Measurements from ENCODE around the gene KAT2B.

Gene KAT2B

GRCh38 chr3:20079621-20080020 is 39.4 kb downstream of the KAT2B start:
- H3K36me3 ChIP-seq (ENCODE audit: control insufficient read depth, insufficient read depth, low read length), result no peaks in the 10 kb centered on the region
- H3K27me3 ChIP-seq (ENCODE audit: insufficient read depth, low read length, poor library complexity), result no peaks in the 10 kb centered on the region
- no peak overlapping the region for H3K4ac ChIP-seq (ENCODE audit: low read depth, low read length)
- no peaks in the 10 kb centered on the region for H3K79me2 ChIP-seq (ENCODE audit: control insufficient read depth, insufficient read depth, low read length)
- no peak overlapping the region for H3K23ac ChIP-seq (ENCODE audit: low read length)
- H3K56ac ChIP-seq (ENCODE audit: low read length), result no peak overlapping the region
- no CpG with 5 or more reads among the region's 5 CpGs for WGBS (ENCODE audit: extremely low coverage, insufficient coverage, low lambda C conversion rate)
- H3K18ac ChIP-seq (ENCODE audit: low read length), result no peak overlapping the region
- no peak overlapping the region for H3K4me3 ChIP-seq (ENCODE audit: low read length)
- H3K4me2 ChIP-seq (ENCODE audit: low read length), result no peak overlapping the region
- no peak for DNase-seq
- no peak overlapping the region for H2AK5ac ChIP-seq (ENCODE audit: low read length)
- H3K27ac ChIP-seq (ENCODE audit: low read depth, low read length), result no peak overlapping the region
- H3K4me1 ChIP-seq (ENCODE audit: control insufficient read depth, low read depth, low read length), result no peaks in the 10 kb centered on the region
- H4K8ac ChIP-seq (ENCODE audit: low read depth, low read length), result no peak overlapping the region
- no peak overlapping the region for H4K5ac ChIP-seq (ENCODE audit: low read length)
- H2BK5ac ChIP-seq (ENCODE audit: low read length), result no peak overlapping the region
- H2BK15ac ChIP-seq (replicated peaks; ENCODE audit: low read depth), result no peak overlapping the region
- no peak overlapping the region for H2BK120ac ChIP-seq (ENCODE audit: low read depth, low read length)
- no peaks in the 10 kb centered on the region for H3K79me1 ChIP-seq (ENCODE audit: low read length)
- H3K9ac ChIP-seq (ENCODE audit: low read length), result no peak overlapping the region

DNA sequence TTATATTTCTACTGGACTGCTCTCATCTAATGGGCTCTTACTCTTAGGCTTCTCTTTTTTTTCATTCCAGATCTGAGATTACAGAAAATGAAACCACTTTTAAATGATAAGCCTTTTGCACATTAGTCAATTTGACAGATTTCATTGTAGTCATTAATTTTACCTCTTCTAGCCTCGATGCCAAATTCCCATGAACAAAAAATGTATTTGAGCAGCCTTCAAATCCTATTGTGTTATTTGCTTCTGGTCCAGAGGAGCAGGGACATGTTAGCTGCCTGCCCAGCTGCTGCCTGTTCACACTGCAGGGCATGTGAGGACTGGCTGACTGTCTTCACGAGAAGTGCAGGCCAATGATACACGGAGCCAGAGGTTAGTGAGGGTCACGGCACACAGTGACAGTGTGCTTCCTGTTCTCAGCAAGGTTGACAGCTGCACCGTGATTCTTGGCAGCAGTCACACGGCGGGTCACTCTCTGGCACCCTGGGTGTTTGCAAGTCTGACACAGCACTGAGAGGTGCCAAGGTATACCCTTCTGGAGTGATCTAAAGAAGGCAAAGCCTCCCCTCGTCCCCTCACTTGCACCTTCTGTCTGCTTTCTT is 40.8 kb downstream of the KAT2B start:
- Histone ChIP-seq H2BK15ac (replicated peaks; ENCODE audit: low read depth) (no peak overlapping the region), H3K4ac (ENCODE audit: low read depth, low read length) (no peak overlapping the region), H3K56ac (ENCODE audit: low read length) (no peak overlapping the region), H3K9ac (ENCODE audit: low read length) (no peak overlapping the region), H3K27me3 (ENCODE audit: insufficient read depth, low read length, poor library complexity) (no peaks in the 10 kb centered on the region), H3K36me3 (ENCODE audit: control insufficient read depth, insufficient read depth, low read length) (no peaks in the 10 kb centered on the region), H3K23ac (ENCODE audit: low read length) (no peak overlapping the region), H3K18ac (ENCODE audit: low read length) (no peak overlapping the region), H3K27ac (ENCODE audit: low read depth, low read length) (no peak overlapping the region), H3K4me1 (ENCODE audit: control insufficient read depth, low read depth, low read length) (no peaks in the 10 kb centered on the region), H2BK5ac (ENCODE audit: low read length) (no peak overlapping the region), H3K4me2 (ENCODE audit: low read length) (no peak overlapping the region), H3K79me2 (ENCODE audit: control insufficient read depth, insufficient read depth, low read length) (no peaks in the 10 kb centered on the region), H3K79me1 (ENCODE audit: low read length) (no peaks in the 10 kb centered on the region), H2AK5ac (ENCODE audit: low read length) (no peak overlapping the region), H3K4me3 (ENCODE audit: low read length) (no peak overlapping the region), H2BK120ac (ENCODE audit: low read depth, low read length) (no peak overlapping the region), H4K5ac (ENCODE audit: low read length) (no peak overlapping the region), H4K8ac (ENCODE audit: low read depth, low read length) (no peak overlapping the region)
- WGBS (ENCODE audit: extremely low coverage, insufficient coverage, low lambda C conversion rate), result no CpG with 5 or more reads among the region's 8 CpGs
- DNase-seq, result no peak

- Histone ChIP-seq H4K5ac (ENCODE audit: low read length) (no peak overlapping the region), H4K8ac (ENCODE audit: low read depth, low read length) (no peak overlapping the region), H3K4me3 (ENCODE audit: low read length) (no peak overlapping the region), H3K4me2 (ENCODE audit: low read length) (no peak overlapping the region), H3K4me1 (ENCODE audit: control insufficient read depth, low read depth, low read length) (no peaks in the 10 kb centered on the region), H3K36me3 (ENCODE audit: control insufficient read depth, insufficient read depth, low read length) (no peaks in the 10 kb centered on the region), H3K23ac (ENCODE audit: low read length) (no peak overlapping the region), H3K27me3 (ENCODE audit: insufficient read depth, low read length, poor library complexity) (no peaks in the 10 kb centered on the region), H2BK15ac (replicated peaks; ENCODE audit: low read depth) (no peak overlapping the region), H3K18ac (ENCODE audit: low read length) (no peak overlapping the region), H3K79me1 (ENCODE audit: low read length) (no peaks in the 10 kb centered on the region), H2BK120ac (ENCODE audit: low read depth, low read length) (no peak overlapping the region), H3K4ac (ENCODE audit: low read depth, low read length) (no peak overlapping the region), H3K27ac (ENCODE audit: low read depth, low read length) (no peak overlapping the region), H3K9ac (ENCODE audit: low read length) (no peak overlapping the region), H2BK5ac (ENCODE audit: low read length) (no peak overlapping the region), H3K56ac (ENCODE audit: low read length) (no peak overlapping the region), H2AK5ac (ENCODE audit: low read length) (no peak overlapping the region), H3K79me2 (ENCODE audit: control insufficient read depth, insufficient read depth, low read length) (no peaks in the 10 kb centered on the region)
- DNase-seq, result no peak
Measured at GRCh38 chr3:20083253-20083652, 43.0 kb downstream of the KAT2B start.

- DNase-seq, result no peak
- H4K5ac ChIP-seq (ENCODE audit: low read length), result no peak overlapping the region
- H3K18ac ChIP-seq (ENCODE audit: low read length), result no peak overlapping the region
- H3K79me2 ChIP-seq (ENCODE audit: control insufficient read depth, insufficient read depth, low read length), result no peaks in the 10 kb centered on the region
- no peak overlapping the region for H3K4me2 ChIP-seq (ENCODE audit: low read length)
- H3K4me3 ChIP-seq (ENCODE audit: low read length), result no peak overlapping the region
- WGBS (ENCODE audit: extremely low coverage, insufficient coverage, low lambda C conversion rate), result no CpG with 5 or more reads among the region's 2 CpGs
- no peak overlapping the region for H3K4ac ChIP-seq (ENCODE audit: low read depth, low read length)
- H3K9ac ChIP-seq (ENCODE audit: low read length), result no peak overlapping the region
- no peak overlapping the region for H2BK15ac ChIP-seq (replicated peaks; ENCODE audit: low read depth)
- no peak overlapping the region for H3K23ac ChIP-seq (ENCODE audit: low read length)
- no peak overlapping the region for H3K56ac ChIP-seq (ENCODE audit: low read length)
- H2AK5ac ChIP-seq (ENCODE audit: low read length), result no peak overlapping the region
- H3K27me3 ChIP-seq (ENCODE audit: insufficient read depth, low read length, poor library complexity), result no peaks in the 10 kb centered on the region
- H2BK5ac ChIP-seq (ENCODE audit: low read length), result no peak overlapping the region
- H3K27ac ChIP-seq (ENCODE audit: low read depth, low read length), result no peak overlapping the region
- no peaks in the 10 kb centered on the region for H3K79me1 ChIP-seq (ENCODE audit: low read length)
- no peak overlapping the region for H2BK120ac ChIP-seq (ENCODE audit: low read depth, low read length)
- H4K8ac ChIP-seq (ENCODE audit: low read depth, low read length), result no peak overlapping the region
- H3K4me1 ChIP-seq (ENCODE audit: control insufficient read depth, low read depth, low read length), result no peaks in the 10 kb centered on the region
- H3K36me3 ChIP-seq (ENCODE audit: control insufficient read depth, insufficient read depth, low read length), result no peaks in the 10 kb centered on the region
Measured at GRCh38 chr3:20083953-20084352, 43.7 kb downstream of the KAT2B start.

DNA sequence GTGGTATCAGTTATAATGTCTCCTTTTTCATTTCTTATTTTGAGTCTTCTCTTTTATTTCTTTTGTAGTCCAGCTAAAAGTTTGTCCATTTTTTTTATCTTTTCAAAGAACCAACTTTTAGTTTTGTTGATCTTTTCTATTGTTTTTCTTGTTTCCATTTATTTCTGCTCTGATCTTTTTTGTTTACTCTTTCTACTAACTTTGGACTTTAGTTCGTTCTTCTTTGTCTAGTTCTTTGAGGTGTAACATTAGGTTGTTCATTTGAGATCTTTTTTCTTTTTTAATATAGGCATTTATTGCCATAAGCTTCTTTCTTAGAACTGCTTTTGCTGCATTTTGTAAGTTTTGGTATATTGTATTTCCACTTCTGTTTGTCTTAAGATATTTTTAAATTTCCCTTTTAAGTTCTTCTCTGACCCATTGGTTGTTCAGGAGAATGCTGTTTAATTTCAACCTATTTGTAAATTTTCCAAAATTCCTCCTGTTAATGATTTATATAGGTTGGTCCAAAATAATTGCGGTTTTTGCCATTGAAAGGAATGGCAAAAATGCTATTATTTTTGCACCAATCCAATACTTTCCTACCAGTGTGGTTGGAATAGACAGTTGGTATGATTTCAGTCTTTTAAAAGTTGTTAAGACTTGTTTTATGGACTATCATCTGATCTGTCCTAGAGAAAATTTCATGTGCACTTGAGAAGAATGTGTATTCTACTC is 51.2 kb downstream of the KAT2B start:
- Histone ChIP-seq H2BK15ac (replicated peaks; ENCODE audit: low read depth) (no peak overlapping the region), H2BK120ac (ENCODE audit: low read depth, low read length) (no peak overlapping the region), H3K4ac (ENCODE audit: low read depth, low read length) (no peak overlapping the region), H3K18ac (ENCODE audit: low read length) (no peak overlapping the region), H3K4me1 (ENCODE audit: control insufficient read depth, low read depth, low read length) (no peaks in the 10 kb centered on the region), H3K79me2 (ENCODE audit: control insufficient read depth, insufficient read depth, low read length) (no peaks in the 10 kb centered on the region), H4K8ac (ENCODE audit: low read depth, low read length) (no peak overlapping the region), H4K5ac (ENCODE audit: low read length) (no peak overlapping the region), H2AK5ac (ENCODE audit: low read length) (no peak overlapping the region), H3K4me3 (ENCODE audit: low read length) (no peak overlapping the region), H3K27me3 (ENCODE audit: insufficient read depth, low read length, poor library complexity) (no peaks in the 10 kb centered on the region), H2BK5ac (ENCODE audit: low read length) (no peak overlapping the region), H3K4me2 (ENCODE audit: low read length) (no peak overlapping the region), H3K56ac (ENCODE audit: low read length) (no peak overlapping the region), H3K36me3 (ENCODE audit: control insufficient read depth, insufficient read depth, low read length) (no peaks in the 10 kb centered on the region), H3K27ac (ENCODE audit: low read depth, low read length) (no peak overlapping the region), H3K23ac (ENCODE audit: low read length) (no peak overlapping the region), H3K79me1 (ENCODE audit: low read length) (no peaks in the 10 kb centered on the region), H3K9ac (ENCODE audit: low read length) (no peak overlapping the region)
- no peak for DNase-seq
- WGBS (ENCODE audit: extremely low coverage, insufficient coverage, low lambda C conversion rate), result no CpG with 5 or more reads among the region's 2 CpGs

- no peak overlapping the region for H3K4me2 ChIP-seq (ENCODE audit: low read length)
- H3K79me1 ChIP-seq (ENCODE audit: low read length), result no peaks in the 10 kb centered on the region
- H3K36me3 ChIP-seq (ENCODE audit: control insufficient read depth, insufficient read depth, low read length), result no peaks in the 10 kb centered on the region
- H4K5ac ChIP-seq (ENCODE audit: low read length), result no peak overlapping the region
- no peak overlapping the region for H2BK15ac ChIP-seq (replicated peaks; ENCODE audit: low read depth)
- DNase-seq, result no peak
- H3K27me3 ChIP-seq (ENCODE audit: insufficient read depth, low read length, poor library complexity), result no peaks in the 10 kb centered on the region
- H3K56ac ChIP-seq (ENCODE audit: low read length), result no peak overlapping the region
- H3K4ac ChIP-seq (ENCODE audit: low read depth, low read length), result no peak overlapping the region
- no peak overlapping the region for H3K27ac ChIP-seq (ENCODE audit: low read depth, low read length)
- H3K23ac ChIP-seq (ENCODE audit: low read length), result no peak overlapping the region
- no peak overlapping the region for H2BK5ac ChIP-seq (ENCODE audit: low read length)
- no peaks in the 10 kb centered on the region for H3K79me2 ChIP-seq (ENCODE audit: control insufficient read depth, insufficient read depth, low read length)
- no peaks in the 10 kb centered on the region for H3K4me1 ChIP-seq (ENCODE audit: control insufficient read depth, low read depth, low read length)
- H2BK120ac ChIP-seq (ENCODE audit: low read depth, low read length), result no peak overlapping the region
- WGBS (ENCODE audit: extremely low coverage, insufficient coverage, low lambda C conversion rate), result no CpG with 5 or more reads among the region's 4 CpGs
- no peak overlapping the region for H3K18ac ChIP-seq (ENCODE audit: low read length)
- no peak overlapping the region for H2AK5ac ChIP-seq (ENCODE audit: low read length)
- H3K4me3 ChIP-seq (ENCODE audit: low read length), result no peak overlapping the region
- H3K9ac ChIP-seq (ENCODE audit: low read length), result no peak overlapping the region
- H4K8ac ChIP-seq (ENCODE audit: low read depth, low read length), result no peak overlapping the region
Measured at GRCh38 chr3:20095470-20095869, 55.2 kb downstream of the KAT2B start.
